Measurements from ENCODE around the gene MYZAP. TPM values are rescaled to one million over a fixed set of nuclear protein-coding genes. Genes with fewer than 3 reads are reported as not detected.

The MYZAP gene
- total and polyA plus RNA-seq, 9 of the 15 experiments (the other 6 are each of a cell fraction or from before 2014, with no cell fraction given): 0.03 TPM; not detected in 8

- H2AFZ ChIP-seq (ENCODE audit: low read depth, low read length): no peak overlapping the region
- no peaks in the 10 kb centered on the region for H3K4me1 ChIP-seq (replicated peaks in 1 of 2; ENCODE audit: control insufficient read depth in 2 of 2, insufficient read depth in 2 of 2, low read length in 2 of 2)
- H3K4me3 ChIP-seq: no peak overlapping the region
- under 1% methylated on average over 9 of the region's 9 CpGs for WGBS (ENCODE audit: insufficient coverage, low coverage, missing lambda C conversion rate)
- no peak overlapping the region for H3K9ac ChIP-seq (ENCODE audit: insufficient read depth in 1 of 2, low read depth in 2 of 2, low read length in 2 of 2)
- H3K4me2 ChIP-seq (ENCODE audit: insufficient read depth, low read length): no peak overlapping the region
- no peaks in the 10 kb centered on the region for H4K20me1 ChIP-seq (replicated peaks; ENCODE audit: control insufficient read depth, insufficient read depth, low read length)
- H3K27me3 ChIP-seq (ENCODE audit: control insufficient read depth in 2 of 2, insufficient read depth in 2 of 2, low read length in 2 of 2): peaks cover 26 to 27% of the 10 kb centered on the region in 2 experiments
- ATAC-seq (no peak), FAIRE-seq (no peak), DNase-seq (ENCODE audit: extremely low read depth in 1 of 4, low spot score in 3 of 4) (no peak)
- POLR2A ChIA-PET: no interaction called here
- in situ Hi-C loops (cut with MboI) (no loop called here), intact Hi-C loops (cut with micrococcal nuclease) (no loop called here)
- no peaks in the 10 kb centered on the region for H3K9me1 ChIP-seq (ENCODE audit: control insufficient read depth, insufficient read depth, low read length)
- H3K36me3 ChIP-seq (ENCODE audit: control insufficient read depth, insufficient read depth, low read length): no peaks in the 10 kb centered on the region
- no TSS peak for BruUV-seq (replicated peaks)
- no peaks in the 10 kb centered on the region for H3K9me3 ChIP-seq (replicated peaks; ENCODE audit: control insufficient read depth, insufficient read depth, low read depth, low read length)
- no peaks in the 10 kb centered on the region for H3K79me2 ChIP-seq (ENCODE audit: control insufficient read depth, insufficient read depth, low read length)
- CTCF ChIA-PET (ENCODE audit: low intra/inter-chr PET ratio): no interaction called here
- no peak overlapping the region for H3K27ac ChIP-seq (ENCODE audit: extremely low read depth, low read depth, low read length)
- TF ChIP-seq TAF1 (IDR thresholded peaks at IDR 0.05; ENCODE audit: control insufficient read depth, extremely low read depth, insufficient read depth, low read length, severe bottlenecking) (no peak), E2F8 (IDR thresholded peaks at IDR 0.05; ENCODE audit: low read depth, partially characterized antibody) (no peak), ZBTB9 (CRISPR knock-in tag; IDR thresholded peaks at IDR 0.05) (no peak), ZNF696 (CRISPR knock-in tag; conservative IDR thresholded peaks at IDR 0.05) (no peak)
These were observed 83.9 kb downstream of the MYZAP start for GRCh38 chr15:57675481-57676181.
